HG02840 (cell line): ENCODE data around the gene PIWIL4.

Source experiments
- ATAC-seq: cut with Tn5 transposase; IDR thresholded peaks from one replicate; pipeline ENCODE4 v1.9.1; 2021; ENCODE audit warnings: mild to moderate bottlenecking, moderate library complexity, moderate number of reproducible peaks; ENCODE audit not compliant: unreplicated experiment, low FRiP score

PIWIL4 gene

GRCh38 chr11:94658386-94658785 lies 91.2 kb downstream of the PIWIL4 start:
- no peak for ATAC-seq

- no peak for ATAC-seq
These were observed 91.7 kb downstream of the PIWIL4 start for GRCh38 chr11:94658888-94659287.

DNA sequence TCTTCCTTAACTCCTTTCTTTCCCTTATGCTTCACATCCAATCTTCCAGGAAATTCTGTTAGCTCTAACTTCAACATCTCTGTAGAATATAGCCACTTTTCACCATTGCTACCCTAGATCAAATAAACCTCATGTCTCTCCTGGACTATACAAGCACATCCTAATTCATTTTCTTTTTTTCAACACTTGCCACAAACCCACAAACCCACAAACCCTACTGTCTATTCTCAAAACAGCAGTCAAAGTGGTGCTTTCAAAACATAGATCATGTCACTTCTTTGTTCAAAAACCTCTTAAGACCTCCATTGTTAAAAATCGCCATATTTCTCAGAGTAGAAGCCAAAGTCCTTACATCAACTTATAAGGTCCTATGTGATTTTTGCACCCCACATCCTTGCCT lies 94.3 kb downstream of the PIWIL4 start:
- no peak for ATAC-seq

DNA sequence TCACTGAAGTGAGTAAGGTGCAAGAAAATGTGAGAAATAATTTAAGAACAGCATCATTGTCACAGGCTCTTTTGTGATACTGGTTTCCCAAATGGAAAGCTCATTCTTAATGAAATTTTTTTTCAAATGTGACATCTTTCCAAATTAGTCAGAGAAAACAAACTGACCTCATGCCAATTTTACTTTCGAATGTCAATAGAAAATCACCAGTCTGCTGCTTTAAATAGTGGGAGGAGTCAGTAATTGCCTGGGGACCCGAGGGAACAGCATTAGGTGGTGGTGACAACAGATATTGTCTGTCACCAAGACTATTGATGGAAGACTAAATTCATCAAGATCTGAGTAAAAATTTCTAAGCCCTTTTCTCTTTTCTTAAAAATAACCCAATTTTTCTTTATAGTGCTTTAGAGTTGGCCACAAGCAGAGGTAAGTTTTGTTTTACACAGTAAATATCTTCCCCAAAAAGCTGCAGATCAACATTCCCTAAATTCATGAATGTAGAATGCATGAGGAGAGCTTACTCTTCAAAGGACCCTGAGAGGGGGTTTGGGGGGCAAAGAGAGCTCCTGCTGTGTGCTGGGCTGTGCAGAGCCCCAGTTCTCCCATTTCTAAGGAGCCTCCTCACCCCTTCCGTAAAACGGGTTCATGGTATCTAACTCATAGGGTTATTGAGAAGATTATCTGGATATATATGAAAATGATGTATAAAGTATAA lies 95.1 kb downstream of the PIWIL4 start:
- no peak for ATAC-seq

DNA sequence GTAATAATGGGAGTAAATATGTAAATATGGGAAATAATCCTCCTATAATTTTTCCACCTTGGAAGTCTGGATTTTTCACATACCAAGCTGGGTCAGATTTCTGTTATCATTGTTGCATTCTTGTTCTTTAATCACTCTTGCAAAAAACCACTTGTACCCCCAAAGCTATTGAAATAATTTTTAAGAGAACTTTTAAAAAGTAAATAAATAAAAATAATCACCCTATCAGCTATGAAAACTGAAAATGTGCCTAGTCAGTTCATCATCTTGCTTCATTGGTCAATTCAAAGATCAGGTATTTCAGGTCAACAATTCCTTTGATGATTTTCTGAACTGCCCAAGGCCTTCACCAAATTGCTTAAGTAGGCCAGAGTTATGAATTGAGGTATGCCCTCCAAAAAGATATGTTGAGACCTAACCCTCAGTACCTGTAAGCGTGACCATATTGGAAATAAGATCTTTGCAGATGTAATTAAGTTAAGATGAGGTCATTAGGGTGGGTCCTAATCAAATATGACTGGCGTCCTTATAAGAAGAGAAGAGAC lies 95.8 kb downstream of the PIWIL4 start:
- ATAC-seq = no peak

GRCh38 chr11:94664346-94664745 lies 97.2 kb downstream of the PIWIL4 start:
- ATAC-seq = no peak

- no peak for ATAC-seq
These were observed 98.0 kb downstream of the PIWIL4 start for GRCh38 chr11:94665116-94665659.

DNA sequence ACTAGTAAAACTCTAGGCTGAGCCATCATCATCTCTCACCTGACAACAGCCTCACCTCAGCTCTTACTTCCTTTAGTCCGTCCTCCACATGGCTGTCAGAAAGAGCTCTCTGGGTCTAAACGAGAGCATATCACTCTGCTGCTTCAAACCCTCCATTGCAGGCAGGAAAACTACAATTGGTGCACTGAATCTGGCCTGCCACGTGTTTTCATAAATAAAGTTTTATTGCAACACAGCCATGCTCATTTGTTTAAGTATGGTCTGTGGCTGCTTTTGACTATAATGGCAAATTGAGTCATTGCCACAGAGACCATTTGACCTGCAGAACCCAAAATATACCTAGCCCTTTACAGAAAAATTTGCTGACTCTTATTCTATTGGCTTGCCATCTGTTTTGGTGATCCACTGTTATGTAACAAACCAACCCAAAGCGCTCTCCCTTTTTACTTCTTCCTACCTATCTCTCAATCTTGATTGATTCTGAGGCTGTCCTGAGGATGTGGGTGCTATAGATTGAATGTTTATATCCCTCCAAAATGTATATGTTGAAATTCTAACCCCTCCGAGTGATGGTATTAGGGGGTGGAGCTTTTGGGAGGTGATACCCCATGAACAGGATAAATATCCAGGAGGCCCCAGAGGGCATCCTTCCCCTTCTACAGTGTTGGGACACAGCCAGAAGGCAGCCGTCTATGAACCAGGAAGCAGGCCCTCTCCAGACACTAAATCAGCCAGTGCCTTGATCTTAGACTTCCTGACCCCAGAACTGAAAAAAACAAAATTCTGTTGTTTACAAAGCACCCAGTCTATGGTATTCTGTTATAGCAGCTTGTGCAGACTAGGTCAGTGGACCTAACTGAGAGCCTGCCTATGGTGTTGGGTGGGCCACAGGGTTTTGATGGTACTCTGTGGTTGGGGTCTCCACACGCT lies 99.9 kb downstream of the PIWIL4 start:
- ATAC-seq = no peak

DNA sequence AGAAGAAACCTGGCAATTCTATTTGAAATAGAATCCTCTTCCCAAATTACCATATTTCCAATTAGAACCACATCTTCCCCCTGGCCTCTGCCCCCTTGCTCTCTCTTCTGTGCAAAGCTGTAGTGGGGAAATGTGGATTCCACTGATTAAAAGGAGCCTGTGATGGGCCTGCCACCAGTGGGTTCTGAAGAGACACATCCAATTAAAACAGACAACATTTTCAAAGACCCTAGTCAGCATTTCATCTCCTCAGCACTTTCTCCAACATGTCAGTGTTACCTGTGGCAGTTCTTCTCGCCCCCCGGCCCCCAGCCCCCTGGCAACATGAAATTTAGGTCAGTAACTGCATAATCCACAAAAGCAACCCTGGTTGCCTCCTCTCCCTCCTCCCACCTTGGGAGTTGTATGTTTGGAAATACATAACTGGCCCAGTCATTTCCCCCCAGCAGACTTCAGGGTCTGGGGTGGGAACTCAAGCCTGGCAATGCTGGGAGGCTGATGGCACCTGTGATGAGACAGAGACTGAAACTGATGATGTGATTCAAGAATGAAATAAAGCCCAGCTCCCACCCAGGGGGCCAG lies 101.1 kb downstream of the PIWIL4 start:
- ATAC-seq = no peak

- ATAC-seq = no peak
These were observed 101.9 kb downstream of the PIWIL4 start for GRCh38 chr11:94669023-94669422.
